Measurements from ENCODE around the gene HLA-E.

GRCh38 chr6:30483677-30484279 is 5.5 kb upstream of the HLA-E start:
- no peak for TF ChIP-seq GLIS3 (CRISPR knock-in tag; IDR thresholded peaks at IDR 0.05)
- TF ChIP-seq ISL1 (CRISPR knock-in tag; IDR thresholded peaks at IDR 0.05): no peak
- TF ChIP-seq SNAI2 (CRISPR knock-in tag; IDR thresholded peaks at IDR 0.05): no peak
- no peak for TF ChIP-seq ESRRG (CRISPR knock-in tag; IDR thresholded peaks at IDR 0.05)
- TF ChIP-seq, protein P1, sequence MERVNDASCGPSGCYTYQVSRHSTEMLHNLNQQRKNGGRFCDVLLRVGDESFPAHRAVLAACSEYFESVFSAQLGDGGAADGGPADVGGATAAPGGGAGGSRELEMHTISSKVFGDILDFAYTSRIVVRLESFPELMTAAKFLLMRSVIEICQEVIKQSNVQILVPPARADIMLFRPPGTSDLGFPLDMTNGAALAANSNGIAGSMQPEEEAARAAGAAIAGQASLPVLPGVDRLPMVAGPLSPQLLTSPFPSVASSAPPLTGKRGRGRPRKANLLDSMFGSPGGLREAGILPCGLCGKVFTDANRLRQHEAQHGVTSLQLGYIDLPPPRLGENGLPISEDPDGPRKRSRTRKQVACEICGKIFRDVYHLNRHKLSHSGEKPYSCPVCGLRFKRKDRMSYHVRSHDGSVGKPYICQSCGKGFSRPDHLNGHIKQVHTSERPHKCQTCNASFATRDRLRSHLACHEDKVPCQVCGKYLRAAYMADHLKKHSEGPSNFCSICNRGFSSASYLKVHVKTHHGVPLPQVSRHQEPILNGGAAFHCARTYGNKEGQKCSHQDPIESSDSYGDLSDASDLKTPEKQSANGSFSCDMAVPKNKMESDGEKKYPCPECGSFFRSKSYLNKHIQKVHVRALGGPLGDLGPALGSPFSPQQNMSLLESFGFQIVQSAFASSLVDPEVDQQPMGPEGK (CRISPR knock-in tag; IDR thresholded peaks at IDR 0.05; ENCODE audit: borderline replicate concordance): no peak
- no peak for TF ChIP-seq PPARA (CRISPR knock-in tag; IDR thresholded peaks at IDR 0.05; ENCODE audit: borderline replicate concordance)
- TF ChIP-seq, protein P2, sequence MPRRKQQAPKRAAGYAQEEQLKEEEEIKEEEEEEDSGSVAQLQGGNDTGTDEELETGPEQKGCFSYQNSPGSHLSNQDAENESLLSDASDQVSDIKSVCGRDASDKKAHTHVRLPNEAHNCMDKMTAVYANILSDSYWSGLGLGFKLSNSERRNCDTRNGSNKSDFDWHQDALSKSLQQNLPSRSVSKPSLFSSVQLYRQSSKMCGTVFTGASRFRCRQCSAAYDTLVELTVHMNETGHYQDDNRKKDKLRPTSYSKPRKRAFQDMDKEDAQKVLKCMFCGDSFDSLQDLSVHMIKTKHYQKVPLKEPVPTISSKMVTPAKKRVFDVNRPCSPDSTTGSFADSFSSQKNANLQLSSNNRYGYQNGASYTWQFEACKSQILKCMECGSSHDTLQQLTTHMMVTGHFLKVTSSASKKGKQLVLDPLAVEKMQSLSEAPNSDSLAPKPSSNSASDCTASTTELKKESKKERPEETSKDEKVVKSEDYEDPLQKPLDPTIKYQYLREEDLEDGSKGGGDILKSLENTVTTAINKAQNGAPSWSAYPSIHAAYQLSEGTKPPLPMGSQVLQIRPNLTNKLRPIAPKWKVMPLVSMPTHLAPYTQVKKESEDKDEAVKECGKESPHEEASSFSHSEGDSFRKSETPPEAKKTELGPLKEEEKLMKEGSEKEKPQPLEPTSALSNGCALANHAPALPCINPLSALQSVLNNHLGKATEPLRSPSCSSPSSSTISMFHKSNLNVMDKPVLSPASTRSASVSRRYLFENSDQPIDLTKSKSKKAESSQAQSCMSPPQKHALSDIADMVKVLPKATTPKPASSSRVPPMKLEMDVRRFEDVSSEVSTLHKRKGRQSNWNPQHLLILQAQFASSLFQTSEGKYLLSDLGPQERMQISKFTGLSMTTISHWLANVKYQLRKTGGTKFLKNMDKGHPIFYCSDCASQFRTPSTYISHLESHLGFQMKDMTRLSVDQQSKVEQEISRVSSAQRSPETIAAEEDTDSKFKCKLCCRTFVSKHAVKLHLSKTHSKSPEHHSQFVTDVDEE (CRISPR knock-in tag; IDR thresholded peaks at IDR 0.05): no peak
- TF ChIP-seq ZNF8 (CRISPR knock-in tag; IDR thresholded peaks at IDR 0.05): no peak
- no peak for TF ChIP-seq ZFP3 (CRISPR knock-in tag; IDR thresholded peaks at IDR 0.05)
- no peak for TF ChIP-seq ARNTL (CRISPR knock-in tag; IDR thresholded peaks at IDR 0.05; ENCODE audit: borderline replicate concordance, low read depth)

Data from SK-N-SH treated with all-trans-retinoic acid at 6 μM for 48 hours (cell line).